Dermis blood vessel endothelial cell (primary cell): ENCODE measurements around the gene INPP5D. TPM values are rescaled to one million over a fixed set of nuclear protein-coding genes. Genes with fewer than 3 reads are reported as not detected.

Experiments
- DNase-seq: peaks from one replicate; pipeline ENCODE4 v3.0.0; 2010
- total RNA-seq: library from RNA; depleted of rRNA; stranded (reverse); fragments of >200 nt; gene quantifications from 2 replicates; pipeline ENCODE4 v1.2.3, GENCODE V29; 2014

INPP5D gene
- total RNA-seq, 1 donor from 2014 or later, result 45.3 TPM

DNA sequence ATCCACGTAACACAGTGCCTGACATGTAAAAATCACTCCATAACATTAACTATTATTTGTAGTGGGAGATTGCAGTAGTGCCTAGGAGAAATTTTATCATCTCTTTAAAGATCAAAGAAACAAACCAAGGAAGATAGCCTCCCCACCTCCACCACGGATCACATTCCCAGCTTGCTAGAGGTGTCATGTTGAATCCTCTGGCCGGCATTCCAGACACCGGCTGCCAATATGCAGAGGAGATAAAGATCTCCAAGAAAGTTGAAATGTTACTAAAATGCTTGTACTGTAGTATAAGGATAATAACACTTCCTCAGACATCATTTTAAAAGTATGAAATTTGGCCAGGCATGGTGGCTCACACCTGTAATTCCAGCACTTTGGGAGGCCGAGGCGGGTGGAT is 185.3 kb downstream of the INPP5D start:
- no peak for DNase-seq

DNA sequence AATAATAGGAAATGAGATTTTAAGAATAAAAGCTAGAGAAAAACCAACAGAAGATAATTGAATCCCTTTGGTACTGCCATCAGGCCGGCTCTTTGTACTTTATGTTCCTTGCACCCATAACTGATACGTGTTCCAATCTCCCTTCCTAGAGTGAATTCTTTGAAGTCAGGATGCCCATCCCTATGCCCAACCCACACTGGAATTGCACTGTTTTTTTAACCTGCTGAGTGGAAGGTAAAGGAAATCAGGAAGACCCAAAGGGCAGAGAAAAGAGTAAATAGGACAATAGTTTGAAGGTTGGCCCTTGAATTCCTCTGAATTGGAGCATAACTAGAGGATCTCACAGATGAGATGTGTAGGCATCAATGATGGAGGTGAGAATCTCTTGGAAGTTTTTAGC is 187.0 kb downstream of the INPP5D start:
- no peak for DNase-seq

DNA sequence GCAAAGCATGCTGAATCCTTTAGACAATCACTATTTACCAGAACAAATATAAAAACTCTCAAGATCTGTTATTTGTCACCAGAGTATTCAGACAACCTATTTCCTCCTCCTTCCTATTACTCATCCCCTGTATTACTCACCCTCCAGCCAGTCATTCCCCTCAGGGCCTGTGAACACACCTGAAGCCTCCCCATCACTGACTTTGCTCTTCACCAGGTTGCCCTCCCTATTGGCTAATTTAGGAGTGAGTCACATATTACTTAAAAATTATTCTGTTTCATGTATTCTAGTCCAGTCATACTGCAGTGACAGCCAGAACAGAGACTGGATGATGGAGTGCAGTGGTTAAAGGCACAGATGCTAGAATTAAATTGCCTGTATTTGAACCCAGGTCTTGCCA is 187.6 kb downstream of the INPP5D start:
- peak; percentile 48 for DNase-seq

DNA sequence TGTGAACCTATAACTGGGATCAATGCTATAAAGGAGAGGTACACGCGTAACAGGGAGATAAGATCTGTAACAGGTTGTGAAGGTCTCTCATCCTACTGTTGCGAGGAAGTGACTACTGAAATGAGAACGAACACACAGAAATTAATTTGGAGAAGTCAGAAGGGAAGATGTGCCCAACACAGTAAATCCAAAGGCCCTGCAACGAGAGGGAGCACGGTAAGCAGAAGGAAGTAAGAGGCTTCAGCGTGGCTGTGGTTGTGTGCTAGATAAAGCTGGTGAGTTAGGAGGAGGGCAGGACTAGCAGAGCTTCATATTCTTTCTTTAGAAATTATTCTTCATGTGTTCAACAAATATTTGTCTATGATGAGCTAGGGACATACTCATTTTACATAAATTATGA is 188.9 kb downstream of the INPP5D start:
- DNase-seq, result no peak

DNA sequence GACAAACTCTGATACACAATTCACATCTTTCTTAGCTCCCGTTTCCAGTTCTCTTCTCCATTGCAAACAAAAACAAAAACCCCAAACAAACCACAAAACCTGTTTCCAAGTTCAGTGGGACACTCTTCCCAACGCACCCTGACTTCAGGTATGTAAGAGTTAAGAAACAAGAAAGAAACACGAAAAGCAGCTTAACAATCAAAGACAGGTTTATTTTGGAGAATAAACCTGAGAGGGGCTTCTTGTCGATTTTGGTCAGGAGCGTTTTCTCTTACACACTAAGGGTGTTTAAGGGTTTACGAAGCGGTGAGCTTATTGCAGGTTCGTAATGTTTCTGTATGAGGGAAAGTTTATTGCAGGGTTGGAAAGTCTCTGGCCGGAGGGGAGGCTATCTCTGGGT is 190.4 kb downstream of the INPP5D start:
- DNase-seq, result no peak

DNA sequence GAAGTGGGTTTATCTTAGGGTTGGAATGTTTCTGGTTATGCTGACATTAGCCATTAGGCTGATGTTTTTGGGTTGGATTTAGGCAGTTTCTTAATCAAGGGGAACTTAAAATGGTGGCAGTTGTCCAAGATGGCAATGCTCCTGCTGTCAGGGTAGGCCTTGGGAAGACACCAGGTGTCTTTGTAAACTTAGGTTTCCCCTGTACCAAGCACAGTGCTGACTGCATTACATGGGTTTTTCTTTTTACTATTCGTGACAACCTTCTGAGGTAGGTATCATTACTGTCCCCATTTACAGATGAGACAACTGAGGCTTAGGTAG is 190.8 kb downstream of the INPP5D start:
- no peak for DNase-seq

DNA sequence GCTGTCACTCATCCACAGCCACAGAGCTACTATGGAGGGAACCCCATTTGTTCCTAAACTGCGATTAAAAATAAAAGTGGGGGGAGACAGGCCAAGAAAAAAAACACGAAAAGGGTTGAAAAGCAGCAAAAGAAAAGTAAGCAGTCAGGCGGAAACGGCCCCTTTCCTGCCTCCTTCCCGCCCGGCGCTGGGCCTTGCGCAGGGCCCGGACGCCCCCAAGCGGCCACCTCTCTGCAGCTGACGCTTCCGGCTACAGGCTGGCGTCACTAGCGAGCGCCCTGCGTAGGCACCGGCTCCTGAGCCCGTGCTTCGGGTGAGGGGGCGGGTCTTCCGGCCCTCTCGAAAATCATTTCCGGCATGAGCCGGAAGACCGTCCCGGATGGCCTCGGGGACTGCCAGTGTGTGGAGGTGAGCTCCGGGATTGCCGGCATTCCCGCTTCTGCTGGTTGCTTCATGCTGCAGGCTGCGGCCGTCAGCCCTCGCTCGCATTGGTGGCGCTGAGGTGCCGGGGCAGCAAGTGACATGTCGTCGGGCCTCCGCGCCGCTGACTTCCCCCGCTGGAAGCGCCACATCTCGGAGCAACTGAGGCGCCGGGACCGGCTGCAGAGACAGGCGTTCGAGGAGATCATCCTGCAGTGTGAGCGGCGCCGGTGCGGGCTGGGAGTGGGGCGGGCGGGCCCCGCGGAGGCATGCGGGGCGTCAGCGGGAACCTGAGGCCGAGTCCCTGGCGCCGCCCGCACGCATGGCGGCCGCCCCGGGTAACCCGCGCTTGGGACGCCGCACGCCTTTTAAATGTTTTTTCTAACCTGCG is 191.4 kb downstream of the INPP5D start, which contains the start of gene ATG16L1:
TSS of gene ATG16L1 (plus strand) at position 368 of the 811 bp plus-strand sequence. CDS start at position 523, 155 bp downstream.
- DNase-seq, result peak; percentile 97

DNA sequence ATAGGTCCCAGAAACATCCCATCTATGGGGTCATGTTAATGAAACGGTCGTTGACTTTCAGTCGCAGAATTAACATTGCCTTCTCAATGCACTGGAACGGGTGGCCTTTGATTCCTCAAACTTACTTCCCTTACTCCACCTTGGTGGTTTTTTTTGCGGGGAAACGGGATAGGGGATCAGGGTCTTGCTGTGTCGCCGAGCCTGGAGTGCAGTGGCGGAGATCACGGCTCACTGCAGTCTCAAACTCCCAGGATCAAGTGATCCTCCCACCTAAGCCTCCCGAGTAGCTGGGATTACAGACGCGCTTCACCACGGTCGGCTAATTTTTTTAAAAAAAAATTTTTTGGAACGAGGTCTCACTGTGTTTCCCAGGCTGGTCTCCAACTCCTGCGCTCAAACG is 192.1 kb downstream of the INPP5D start:
- peak; percentile 16 for DNase-seq

DNA sequence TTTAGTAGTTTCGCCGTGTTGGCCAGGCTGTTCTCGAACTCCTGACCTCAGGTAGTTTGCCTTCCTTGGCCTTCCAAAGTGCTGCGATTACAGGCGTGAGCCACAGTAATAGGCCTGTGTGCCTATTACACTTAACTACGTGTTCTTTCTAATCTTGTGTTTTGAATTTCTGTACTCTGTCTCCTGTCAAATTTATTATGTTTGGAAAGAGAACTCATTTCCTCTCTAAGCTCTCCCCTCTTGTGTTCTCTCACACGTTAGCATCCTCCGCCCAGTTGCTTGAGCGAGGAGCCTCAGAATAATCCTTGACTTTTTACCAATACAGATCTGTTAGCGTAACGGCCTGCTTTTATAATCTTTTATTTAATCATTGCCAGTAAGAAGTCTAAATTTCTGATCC is 195.0 kb downstream of the INPP5D start:
- no peak for DNase-seq

DNA sequence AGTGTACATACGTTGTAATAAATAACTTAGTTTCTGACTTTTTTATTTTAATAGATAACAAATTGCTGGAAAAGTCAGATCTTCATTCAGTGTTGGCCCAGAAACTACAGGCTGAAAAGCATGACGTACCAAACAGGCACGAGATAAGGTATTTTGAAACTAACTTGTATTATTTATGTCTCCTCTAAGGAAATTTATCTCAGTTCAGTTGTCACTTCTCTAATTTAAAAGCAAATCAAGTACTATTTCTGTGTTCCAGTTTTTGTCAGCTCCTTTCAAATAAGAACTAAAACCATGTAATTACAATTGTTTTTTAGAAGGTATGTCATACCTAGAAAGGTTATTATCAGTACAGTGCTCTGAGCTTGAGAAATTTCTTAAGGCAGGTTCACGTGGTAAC is 195.9 kb downstream of the INPP5D start:
- no peak for DNase-seq

Other genes starting within 250 kb of the INPP5D start
- gene SNORC, start 190.1 kb upstream of the INPP5D start, total RNA-seq, result 0.34 and 0.84 TPM in 2 replicates
- 0.17 and 0.33 TPM in 2 replicates for gene NGEF, start 47.1 kb upstream of the INPP5D start, total RNA-seq
- gene NEU2, start 27.7 kb upstream of the INPP5D start, total RNA-seq, result not detected in 2 replicates
- 39.3 and 57.7 TPM in 2 replicates for gene ATG16L1, start 191.3 kb downstream of the INPP5D start, total RNA-seq
- 0.19 TPM in 1 of 2 replicates, not detected in the other for gene SAG, start 247.5 kb downstream of the INPP5D start, total RNA-seq